ENCODE results near the gene MTCH2.
A peak's percentile ranks its signal among the peaks of the same experiment; 100 is the strongest.
"Not testable (repeated sequence)": the region's sequence is repeated elsewhere in the genome, so short reads cannot be mapped to it uniquely, and the experiment has no call there.

The MTCH2 gene

GRCh38 chr11:47659276-47659675, 16.9 kb upstream of the MTCH2 start:
- no peak overlapping the region for H3K4me3 ChIP-seq (ENCODE audit: low read depth, low read length)
- no peak for DNase-seq (ENCODE audit: low read depth)
- no peak for TF ChIP-seq CTCF (conservative IDR thresholded peaks at IDR 0.05; ENCODE audit: low read depth, low read length)

- TF ChIP-seq CTCF (conservative IDR thresholded peaks at IDR 0.05; ENCODE audit: low read depth, low read length): no peak
- DNase-seq (ENCODE audit: low read depth): no peak
- H3K4me3 ChIP-seq (ENCODE audit: low read depth, low read length): no peak overlapping the region
Observed at GRCh38 chr11:47656260-47656885, 14.0 kb upstream of the MTCH2 start.

- TF ChIP-seq CTCF (conservative IDR thresholded peaks at IDR 0.05; ENCODE audit: low read depth, low read length): no peak
- no peak for DNase-seq (ENCODE audit: low read depth)
- no peak overlapping the region for H3K4me3 ChIP-seq (ENCODE audit: low read depth, low read length)
Observed at GRCh38 chr11:47651818-47652469, 9.6 kb upstream of the MTCH2 start.

GRCh38 chr11:47649276-47649675, 6.9 kb upstream of the MTCH2 start:
- no peak for TF ChIP-seq CTCF (conservative IDR thresholded peaks at IDR 0.05; ENCODE audit: low read depth, low read length)
- no peak overlapping the region for H3K4me3 ChIP-seq (ENCODE audit: low read depth, low read length)
- DNase-seq (ENCODE audit: low read depth): no peak

- no peak for DNase-seq (ENCODE audit: low read depth)
- H3K4me3 ChIP-seq (ENCODE audit: low read depth, low read length): no peak overlapping the region
- TF ChIP-seq CTCF (conservative IDR thresholded peaks at IDR 0.05; ENCODE audit: low read depth, low read length): no peak
Observed at GRCh38 chr11:47646019-47646418, 3.7 kb upstream of the MTCH2 start.

GRCh38 chr11:47645500-47645899, 3.1 kb upstream of the MTCH2 start:
- no peak for TF ChIP-seq CTCF (conservative IDR thresholded peaks at IDR 0.05; ENCODE audit: low read depth, low read length)
- DNase-seq (ENCODE audit: low read depth): no peak
- no peak overlapping the region for H3K4me3 ChIP-seq (ENCODE audit: low read depth, low read length)

- no peak for TF ChIP-seq CTCF (conservative IDR thresholded peaks at IDR 0.05; ENCODE audit: low read depth, low read length)
- DNase-seq (ENCODE audit: low read depth): no peak
- peak overlapping the region; percentile 96 for H3K4me3 ChIP-seq (ENCODE audit: low read depth, low read length)
Observed at GRCh38 chr11:47641600-47642098, 710 bp downstream of the MTCH2 start.

GRCh38 chr11:47640506-47640905, 1.9 kb downstream of the MTCH2 start:
- H3K4me3 ChIP-seq (ENCODE audit: low read depth, low read length): not testable (repeated sequence)

GRCh38 chr11:47636331-47636730, 6.0 kb downstream of the MTCH2 start:
- DNase-seq (ENCODE audit: low read depth); H3K4me3 ChIP-seq (ENCODE audit: low read depth, low read length): not testable (repeated sequence)

More at GRCh38 chr11:47640506-47640905, 1.9 kb downstream of the MTCH2 start:
- not testable (repeated sequence) for DNase-seq (ENCODE audit: low read depth)

All from choroid plexus epithelial cell (primary cell).